ENCODE results near the gene DLAT.

GRCh38 chr11:112087212-112087611 is 62.0 kb downstream of the DLAT start:
- no peak for TF ChIP-seq CTCF (conservative IDR thresholded peaks at IDR 0.05; ENCODE audit: low read depth, low read length)
- no peak for TF ChIP-seq EZH2 (IDR thresholded peaks at IDR 0.05; ENCODE audit: borderline replicate concordance, low read depth, low read length, poor library complexity, severe bottlenecking)
